ENCODE results near the gene RIOK1. TPM values are rescaled to one million over a fixed set of nuclear protein-coding genes. Genes with fewer than 3 reads are reported as not detected.
A peak's percentile ranks its signal among the peaks of the same experiment; 100 is the strongest.

RIOK1 gene
- total and polyA plus RNA-seq, 2 of the 13 experiments (the other 11 are each of a cell fraction or from before 2014, with no cell fraction given) = 9.4 to 37.8 TPM

GRCh38 chr6:7467007-7467897 is 77.6 kb downstream of the RIOK1 start (continued):
- no peak for TF ChIP-seq TFDP2 (CRISPR knock-in tag; IDR thresholded peaks at IDR 0.05)
- TF ChIP-seq POGZ (CRISPR knock-in tag; IDR thresholded peaks at IDR 0.05) = no peak
- no peak for TF ChIP-seq PHF5A (CRISPR knock-in tag; IDR thresholded peaks at IDR 0.05; ENCODE audit: low read depth, unreplicated experiment)
- TF ChIP-seq ZNF350 (CRISPR knock-in tag; IDR thresholded peaks at IDR 0.05; ENCODE audit: borderline replicate concordance, low read depth) = no peak
- TF ChIP-seq PCBP2 (optimal IDR thresholded peaks at IDR 0.05; ENCODE audit: low read depth, low read length, poor library complexity, severe bottlenecking) = no peak
- TF ChIP-seq JARID2 (CRISPR knock-in tag; IDR thresholded peaks at IDR 0.05; ENCODE audit: insufficient replicate concordance) = no peak
- TF ChIP-seq NR2C2 (CRISPR knock-in tag; IDR thresholded peaks at IDR 0.05; ENCODE audit: borderline replicate concordance) = peak; percentile 74
- TF ChIP-seq ARID2 (CRISPR knock-in tag; IDR thresholded peaks at IDR 0.05; ENCODE audit: borderline replicate concordance) = peak; percentile 63; the same call in 1 of the 2 replicates
- no peak for TF ChIP-seq SRSF9 (IDR thresholded peaks at IDR 0.05; ENCODE audit: borderline replicate concordance, insufficient read depth, low read depth, low read length, poor library complexity, severe bottlenecking)
- TF ChIP-seq THAP7 (CRISPR knock-in tag; IDR thresholded peaks at IDR 0.05) = no peak
- no peak for TF ChIP-seq ZFP37 (CRISPR knock-in tag; IDR thresholded peaks at IDR 0.05; ENCODE audit: borderline replicate concordance)
- TF ChIP-seq ETV6 (CRISPR knock-in tag; conservative IDR thresholded peaks at IDR 0.05) = no peak
- TF ChIP-seq ZNF75D (CRISPR knock-in tag; IDR thresholded peaks at IDR 0.05; ENCODE audit: borderline replicate concordance) = no peak
- TF ChIP-seq ZNF766 (CRISPR knock-in tag; IDR thresholded peaks at IDR 0.05; ENCODE audit: borderline replicate concordance) = no peak
- no peak for TF ChIP-seq BORCS8-MEF2B (CRISPR knock-in tag; IDR thresholded peaks at IDR 0.05)
- no peak for TF ChIP-seq ZNF496 (CRISPR knock-in tag; IDR thresholded peaks at IDR 0.05; ENCODE audit: insufficient replicate concordance)
- TF ChIP-seq REST (IDR thresholded peaks at IDR 0.05; ENCODE audit: borderline replicate concordance in 1 of 2, low read depth in 1 of 2, low read length in 2 of 2) = no peak; a peak in 1 of 4 replicates
- TF ChIP-seq DRAP1 (CRISPR knock-in tag; IDR thresholded peaks at IDR 0.05) = no peak
- TF ChIP-seq JDP2 (CRISPR knock-in tag; IDR thresholded peaks at IDR 0.05; ENCODE audit: borderline replicate concordance) = no peak
- no peak for TF ChIP-seq FOXA1 (IDR thresholded peaks at IDR 0.05)
- TF ChIP-seq FOXA1 (CRISPR knock-in tag; IDR thresholded peaks at IDR 0.05) = peak; percentile 34; the same call in 1 of the 2 replicates
- no peak for TF ChIP-seq MZF1 (CRISPR knock-in tag; IDR thresholded peaks at IDR 0.05; ENCODE audit: borderline replicate concordance)
- TF ChIP-seq ZSCAN20 (CRISPR knock-in tag; IDR thresholded peaks at IDR 0.05; ENCODE audit: borderline replicate concordance) = no peak

All from HepG2 (cell line).